Activated effector memory CD4-positive, alpha-beta T cell treated with anti-CD3 and anti-CD28 coated beads, Interleukin-2, amount 50 U/mL, for 16 hours (primary cell): Measurements from ENCODE around the gene LRRFIP1.
"Not testable (repeated sequence)": the region's sequence is repeated elsewhere in the genome, so short reads cannot be mapped to it uniquely, and the experiment has no call there.

Experiments
- DNase-seq: peaks from one replicate; pipeline ENCODE4 v3.0.0-alpha.2; 2020

The LRRFIP1 gene

GRCh38 chr2:237754182-237754581 lies 126.8 kb downstream of the LRRFIP1 start:
- DNase-seq, result no peak

- no peak for DNase-seq
These were observed 127.3 kb downstream of the LRRFIP1 start for GRCh38 chr2:237754626-237755248.

DNA sequence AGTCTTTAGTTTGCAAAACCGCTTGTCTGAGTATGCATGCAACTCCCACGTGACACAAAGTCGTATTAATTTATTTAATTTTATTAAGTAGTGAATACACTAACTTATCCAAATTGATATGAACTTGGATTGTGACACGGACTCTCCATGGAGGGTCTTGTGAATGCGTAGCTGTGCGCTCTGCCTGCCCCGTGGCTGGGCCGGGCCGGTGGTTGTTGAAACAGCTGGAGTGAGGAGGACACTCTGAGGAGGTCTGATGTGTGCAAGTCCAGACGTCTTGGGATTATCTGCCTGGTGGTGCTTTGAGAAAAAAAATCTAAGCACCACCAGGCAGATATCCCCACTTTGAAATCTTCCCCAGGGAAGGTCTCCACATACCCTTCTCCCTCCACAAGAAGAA lies 130.2 kb downstream of the LRRFIP1 start:
- DNase-seq, result no peak

DNA sequence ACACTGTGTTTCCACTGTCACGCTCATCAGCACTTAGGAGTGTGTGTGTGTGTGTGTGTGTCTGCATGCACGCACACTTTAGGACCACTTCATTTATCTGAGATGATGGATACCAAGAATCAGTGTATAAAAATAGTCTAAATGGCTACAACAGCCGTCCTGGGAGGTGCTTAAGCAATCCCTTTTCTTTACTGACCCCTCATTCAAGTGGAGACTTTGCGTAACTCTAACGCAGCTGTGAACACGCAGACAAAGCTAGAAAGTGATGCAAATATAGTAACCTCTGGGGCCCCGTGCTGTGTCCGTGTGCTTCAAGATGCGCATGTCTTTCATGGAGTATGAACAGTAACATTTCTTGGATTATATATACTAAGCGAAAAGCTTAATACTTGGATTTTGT lies 130.8 kb downstream of the LRRFIP1 start:
- DNase-seq, result no peak

GRCh38 chr2:237759176-237759575 lies 131.8 kb downstream of the LRRFIP1 start:
- no peak for DNase-seq

DNA sequence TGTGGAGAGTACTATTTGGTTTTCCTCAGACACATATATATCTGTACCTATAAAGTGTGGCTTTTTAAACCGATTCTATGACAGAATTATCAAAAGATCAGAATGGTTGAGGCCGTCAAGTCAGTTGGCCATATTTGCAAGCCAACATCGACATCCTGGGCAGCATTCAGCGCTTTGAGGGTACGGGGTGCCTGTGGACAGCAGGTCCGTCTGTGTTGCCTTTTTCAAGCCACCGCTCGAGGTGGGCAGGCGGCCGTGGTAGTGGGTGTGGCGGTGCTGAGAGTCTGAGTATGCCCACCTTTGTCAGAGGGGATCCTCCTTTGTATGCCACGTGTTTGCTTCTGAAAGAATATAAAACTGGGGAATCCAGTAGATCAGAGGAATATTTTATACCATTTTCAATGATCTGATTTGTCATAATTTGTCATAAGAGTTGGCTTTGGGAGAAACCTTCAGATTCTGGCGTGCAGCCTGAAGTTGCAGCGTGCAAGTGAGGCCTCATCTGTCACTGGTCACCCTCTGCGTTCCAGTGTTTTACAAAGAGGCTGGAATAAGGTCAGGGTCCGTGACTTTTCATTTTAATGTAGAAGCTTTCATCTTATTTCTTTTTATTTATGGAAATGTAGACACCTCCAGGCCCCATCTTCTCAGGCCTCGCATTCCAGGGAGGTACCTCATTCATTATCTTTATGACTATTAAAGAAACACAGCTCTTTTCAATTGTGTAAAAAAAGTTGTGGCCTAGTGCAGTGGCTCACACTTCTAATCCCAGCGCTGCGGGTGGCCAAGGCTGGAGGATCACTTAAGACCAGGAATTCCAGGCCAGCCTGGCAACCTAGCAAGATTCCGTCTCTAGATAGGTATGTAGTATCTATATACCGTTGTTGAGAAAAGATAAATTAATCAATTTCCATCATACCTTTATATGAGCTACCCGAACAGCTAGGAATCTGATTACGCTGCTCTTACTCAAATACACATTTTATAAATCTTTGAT lies 133.4 kb downstream of the LRRFIP1 start:
- DNase-seq, result no peak

DNA sequence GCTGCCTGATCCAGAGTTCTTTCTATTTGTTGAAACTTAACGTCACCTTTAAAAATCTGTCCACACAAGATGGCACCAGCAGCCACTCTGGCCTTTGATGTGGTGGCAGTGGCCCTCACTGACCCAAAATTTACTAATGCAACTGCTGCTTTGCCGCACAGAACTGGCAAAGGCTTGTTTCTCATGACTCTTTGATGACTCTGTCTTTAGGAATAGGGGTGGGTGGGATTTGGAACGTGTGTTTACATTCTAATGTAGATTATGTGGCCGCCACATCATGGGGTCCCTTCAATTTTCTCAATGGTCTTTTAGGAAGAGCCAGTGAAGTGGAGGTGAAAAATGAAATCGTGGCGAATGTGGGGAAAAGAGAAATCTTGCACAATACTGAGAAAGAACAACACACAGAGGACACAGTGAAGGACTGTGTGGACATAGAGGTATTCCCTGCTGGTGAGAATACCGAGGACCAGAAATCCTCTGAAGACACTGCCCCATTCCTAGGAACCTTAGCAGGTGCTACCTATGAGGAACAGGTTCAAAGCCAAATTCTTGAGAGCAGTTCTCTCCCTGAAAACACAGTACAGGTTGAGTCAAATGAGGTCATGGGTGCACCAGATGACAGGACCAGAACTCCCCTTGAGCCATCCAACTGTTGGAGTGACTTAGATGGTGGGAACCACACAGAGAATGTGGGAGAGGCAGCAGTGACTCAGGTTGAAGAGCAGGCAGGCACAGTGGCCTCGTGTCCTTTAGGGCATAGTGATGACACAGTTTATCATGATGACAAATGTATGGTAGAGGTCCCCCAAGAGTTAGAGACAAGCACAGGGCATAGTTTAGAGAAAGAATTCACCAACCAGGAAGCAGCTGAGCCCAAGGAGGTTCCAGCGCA lies 135.2 kb downstream of the LRRFIP1 start:
- not testable (repeated sequence) for DNase-seq

- DNase-seq, result no peak
These were observed 136.4 kb downstream of the LRRFIP1 start for GRCh38 chr2:237763812-237764211.

DNA sequence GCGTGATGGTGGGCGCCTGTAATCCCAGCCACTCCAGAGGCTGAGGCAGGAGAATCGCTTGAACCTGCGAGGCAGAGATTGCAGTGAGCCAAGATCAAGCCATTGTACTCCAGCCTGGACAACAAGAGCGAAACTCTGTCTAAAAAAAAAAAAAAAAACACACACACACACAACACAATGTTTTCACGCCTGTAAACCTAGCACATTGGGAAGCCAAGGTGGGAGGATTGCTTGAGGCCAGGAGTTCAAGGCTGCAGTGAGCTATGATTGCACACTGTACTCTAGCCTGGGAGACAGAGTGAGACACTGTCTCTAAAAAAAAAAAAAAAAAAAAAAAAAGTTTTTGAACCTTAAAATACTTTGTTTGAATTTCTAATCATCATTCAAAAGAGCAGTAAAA lies 137.7 kb downstream of the LRRFIP1 start:
- not testable (repeated sequence) for DNase-seq

GRCh38 chr2:237765875-237766274 lies 138.5 kb downstream of the LRRFIP1 start:
- no peak for DNase-seq

GRCh38 chr2:237766340-237766739 lies 139.0 kb downstream of the LRRFIP1 start:
- DNase-seq, result no peak

- no peak for DNase-seq
These were observed 145.1 kb downstream of the LRRFIP1 start for GRCh38 chr2:237772513-237772912.

GRCh38 chr2:237773826-237774225 lies 146.4 kb downstream of the LRRFIP1 start:
- DNase-seq, result no peak

- DNase-seq, result peak; percentile 75
These were observed 147.6 kb downstream of the LRRFIP1 start for GRCh38 chr2:237774811-237775553.

DNA sequence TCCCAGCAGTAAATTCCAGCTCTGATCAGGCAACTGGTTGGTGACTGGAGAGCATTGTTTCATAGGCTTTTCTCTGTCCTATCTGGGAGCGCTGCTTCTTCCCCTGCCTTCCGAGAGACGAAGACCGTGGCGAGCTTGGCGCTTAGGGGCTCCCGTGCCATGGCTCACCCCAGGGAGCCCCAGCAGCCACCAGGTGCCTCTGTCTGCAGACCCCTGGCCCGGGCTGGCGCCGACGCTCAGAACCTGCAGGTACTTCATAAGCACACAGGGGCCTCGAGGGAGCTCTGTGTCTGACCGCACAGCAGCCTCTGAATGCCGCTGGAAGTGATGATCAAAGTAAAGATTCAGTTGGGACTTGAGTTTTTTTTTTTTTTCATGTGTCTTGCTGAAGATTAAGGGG lies 152.1 kb downstream of the LRRFIP1 start:
- no peak for DNase-seq

GRCh38 chr2:237782181-237782580 lies 154.8 kb downstream of the LRRFIP1 start:
- no peak for DNase-seq

DNA sequence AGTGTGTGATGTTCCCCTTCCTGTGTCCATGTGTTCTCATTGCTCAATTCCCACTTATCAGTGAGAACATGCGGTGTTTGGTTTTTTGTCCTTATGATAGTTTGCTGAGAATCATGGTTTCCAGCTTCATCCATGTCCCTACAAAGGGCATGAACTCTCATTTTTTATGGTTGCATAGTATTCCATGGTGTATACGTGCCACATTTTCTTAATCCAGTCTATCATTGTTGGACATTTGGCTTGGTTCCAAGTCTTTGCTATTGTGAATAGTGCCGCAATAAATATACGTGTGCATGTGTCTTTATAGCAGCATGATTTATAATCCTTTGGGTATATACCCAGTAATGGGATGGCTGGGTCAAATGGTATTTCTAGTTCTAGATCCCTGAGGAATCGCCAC lies 156.3 kb downstream of the LRRFIP1 start:
- not testable (repeated sequence) for DNase-seq

DNA sequence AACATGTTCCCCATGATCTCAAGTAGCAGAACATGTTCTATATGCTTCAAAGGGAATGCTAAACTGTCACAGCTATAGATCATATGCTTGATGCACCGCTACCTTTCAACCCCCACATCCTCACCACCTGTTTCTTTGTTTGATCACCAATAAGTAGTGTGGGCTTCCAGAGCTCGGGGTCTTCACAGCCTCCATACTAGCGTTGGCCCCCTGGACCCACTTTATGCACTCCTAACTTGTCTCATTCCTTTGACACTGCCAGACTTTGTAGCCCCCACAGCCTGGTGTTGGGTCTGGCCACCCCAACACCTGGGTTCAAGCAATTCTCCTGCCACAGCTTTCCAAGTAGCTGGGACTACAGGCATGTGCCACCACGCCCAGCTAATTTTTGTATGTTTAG lies 159.5 kb downstream of the LRRFIP1 start:
- no peak for DNase-seq

DNA sequence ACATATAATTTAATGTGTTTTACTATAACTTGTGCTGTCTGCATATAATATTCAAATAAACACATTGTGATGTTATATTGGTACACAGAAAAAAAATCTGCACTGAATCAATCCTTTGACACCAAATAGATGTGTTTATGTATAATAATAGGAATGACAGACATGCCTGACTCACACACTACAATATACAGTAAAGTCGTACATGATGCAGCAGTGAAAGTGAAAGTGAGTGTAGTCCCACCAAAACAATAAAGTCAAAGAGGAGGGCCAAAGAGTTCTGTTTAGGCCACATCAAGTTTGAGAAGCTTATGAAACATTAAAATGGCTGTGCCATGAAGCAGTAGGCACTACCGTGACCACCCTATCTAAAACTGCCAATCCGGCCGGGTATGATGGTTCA lies 163.0 kb downstream of the LRRFIP1 start:
- no peak for DNase-seq

DNA sequence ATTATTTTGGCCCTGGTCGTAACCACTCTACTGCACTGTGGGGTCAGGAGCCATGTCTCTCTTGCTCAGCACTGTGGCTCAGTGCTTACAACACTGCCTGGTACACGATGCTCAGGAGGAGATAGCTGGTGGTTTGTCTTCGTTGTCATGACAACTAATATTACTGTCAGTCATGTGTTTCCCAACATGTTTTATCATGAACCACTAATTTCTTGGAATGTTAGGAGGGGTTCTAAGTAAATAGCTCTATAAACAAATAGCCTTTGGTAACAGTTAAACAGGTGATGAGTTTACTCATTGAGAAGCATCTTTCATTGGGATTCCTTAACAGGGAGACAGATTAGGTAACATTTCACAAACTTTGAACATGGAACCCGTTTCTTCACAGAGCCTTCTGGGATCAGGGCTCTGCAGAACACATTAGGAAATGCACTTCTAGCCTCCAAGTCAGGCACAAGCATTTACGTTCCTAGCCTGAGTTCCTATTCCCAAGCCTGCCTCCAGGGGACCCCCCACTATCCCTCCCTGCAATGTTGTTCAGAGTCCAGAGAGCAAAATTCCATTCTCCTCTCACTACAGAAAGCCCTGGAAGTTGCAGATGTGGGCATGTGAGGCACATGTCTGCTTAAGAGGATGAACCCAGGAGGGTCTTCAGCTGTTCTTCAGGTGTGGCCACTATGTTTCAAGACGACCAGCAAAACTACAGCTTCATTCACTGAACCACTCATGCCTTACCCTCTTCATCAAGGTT lies 164.8 kb downstream of the LRRFIP1 start:
- DNase-seq, result no peak

DNA sequence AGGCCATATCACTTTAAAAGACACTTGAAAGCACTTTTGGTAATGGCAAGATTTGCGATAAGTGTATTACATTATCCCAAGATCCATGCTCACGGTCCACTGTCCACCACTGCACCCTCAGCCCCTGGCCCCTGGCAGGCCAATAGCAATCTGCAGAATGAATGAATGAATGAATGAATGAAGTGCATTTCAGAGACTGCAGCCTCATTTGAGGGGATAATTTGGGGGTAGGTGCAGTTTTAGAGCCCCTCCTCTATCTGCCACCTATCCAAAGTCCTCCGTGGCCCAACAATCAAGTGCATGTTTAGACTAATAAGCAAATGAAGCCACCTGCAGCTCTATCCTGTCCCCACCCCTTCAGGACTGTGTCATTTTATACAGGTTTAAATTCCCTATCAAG lies 169.9 kb downstream of the LRRFIP1 start:
- DNase-seq, result no peak
